Measurements from ENCODE around the gene LYPD8.

DNA sequence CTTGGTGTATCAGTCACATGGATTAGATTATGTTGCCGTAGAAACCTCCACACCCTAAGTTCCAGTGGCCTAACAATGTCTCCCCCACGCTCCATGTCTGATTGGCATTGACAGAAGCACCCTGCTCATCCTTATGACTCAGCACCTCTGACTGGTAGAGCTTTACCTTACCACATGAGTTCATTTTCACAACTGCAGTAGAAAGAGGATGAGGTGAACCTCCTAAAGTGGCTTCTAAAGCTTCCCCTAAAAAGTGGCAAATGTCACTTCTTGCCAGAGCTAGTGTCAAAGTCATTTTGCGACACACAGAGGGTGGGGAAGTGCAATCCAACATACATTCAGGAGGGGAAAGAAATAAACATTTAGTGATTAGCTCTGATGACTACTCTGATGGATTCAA lies 30.6 kb upstream of the LYPD8 start:
- TF ChIP-seq, protein P1, sequence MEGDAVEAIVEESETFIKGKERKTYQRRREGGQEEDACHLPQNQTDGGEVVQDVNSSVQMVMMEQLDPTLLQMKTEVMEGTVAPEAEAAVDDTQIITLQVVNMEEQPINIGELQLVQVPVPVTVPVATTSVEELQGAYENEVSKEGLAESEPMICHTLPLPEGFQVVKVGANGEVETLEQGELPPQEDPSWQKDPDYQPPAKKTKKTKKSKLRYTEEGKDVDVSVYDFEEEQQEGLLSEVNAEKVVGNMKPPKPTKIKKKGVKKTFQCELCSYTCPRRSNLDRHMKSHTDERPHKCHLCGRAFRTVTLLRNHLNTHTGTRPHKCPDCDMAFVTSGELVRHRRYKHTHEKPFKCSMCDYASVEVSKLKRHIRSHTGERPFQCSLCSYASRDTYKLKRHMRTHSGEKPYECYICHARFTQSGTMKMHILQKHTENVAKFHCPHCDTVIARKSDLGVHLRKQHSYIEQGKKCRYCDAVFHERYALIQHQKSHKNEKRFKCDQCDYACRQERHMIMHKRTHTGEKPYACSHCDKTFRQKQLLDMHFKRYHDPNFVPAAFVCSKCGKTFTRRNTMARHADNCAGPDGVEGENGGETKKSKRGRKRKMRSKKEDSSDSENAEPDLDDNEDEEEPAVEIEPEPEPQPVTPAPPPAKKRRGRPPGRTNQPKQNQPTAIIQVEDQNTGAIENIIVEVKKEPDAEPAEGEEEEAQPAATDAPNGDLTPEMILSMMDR (conservative IDR thresholded peaks at IDR 0.05 in 1 of 2, IDR thresholded peaks at IDR 0.05 in 1 of 2; ENCODE audit: extremely low read depth in 1 of 2, insufficient read depth in 1 of 2, low read depth in 1 of 2, low read length in 2 of 2) = no peak
- no peak for TF ChIP-seq EZH2 (IDR thresholded peaks at IDR 0.05; ENCODE audit: borderline replicate concordance, low read length)

All from mammary epithelial cell (primary cell).